K562 (cell line): ENCODE results near the gene GPER1. TPM values are rescaled to one million over a fixed set of nuclear protein-coding genes. Genes with fewer than 3 reads are reported as not detected.

Experiments
- BRD9 ChIP-seq: fragments of 450-650 bp; IDR thresholded peaks from 2 replicates; pipeline ENCODE4 v1.6.1; 2018; ENCODE audit warnings: low read depth; ENCODE audit not compliant: partially characterized antibody
- CHD7 ChIP-seq: fragments of 200-600 bp; sonication (generic); IDR thresholded peaks from one replicate; pipeline ENCODE4 v1.6.1; 2012; ENCODE audit warnings: mild to moderate bottlenecking, low read depth, low read length, inconsistent platforms
- ZNF511 ChIP-seq: sonication (generic); formaldehyde crosslinking; IDR thresholded peaks from 2 replicates; pipeline ENCODE4 v1.8.0; 2022; ENCODE audit warnings: mild to moderate bottlenecking, missing genetic modification reagents
- polyA plus RNA-seq, 8 experiments: library from polyadenylated mRNA; depleted of rRNA in 4 of 8; stranded (reverse) in 5 of 8; unstranded in 3 of 8; fragments of >200 nt; fragmentation: Nextera tagmentation in 2 of 8; fragmentation: Illumina TruSeq in 1 of 8; extraction: Ambion mirVana in 2 of 8; extraction: Trizol in 1 of 8; gene quantifications; 2 replicates each; pipeline versions ENCODE4 v1.2.1 to v1.2.3, GENCODE V29; 2011 to 2014; ENCODE audit warnings: inconsistent platforms in 1 of 8, missing spikeins in 1 of 8
- total RNA-seq, 7 experiments: library from RNA; depleted of rRNA in 6 of 7; stranded (reverse); fragments of >200 nt in 6 of 7; fragmentation: Illumina TruSeq in 2 of 7; extraction: Trizol in 2 of 7; gene quantifications; 2 replicates each; pipeline versions ENCODE4 v1.2.1 to v1.2.3, GENCODE V29; 2011 to 2021; ENCODE audit warnings: low replicate concordance in 1 of 7

The GPER1 gene
- total and polyA plus RNA-seq, 9 of the 15 experiments (the other 6 are each of a cell fraction or from before 2014, with no cell fraction given) = 0.04 to 0.09 (median 0.08) TPM; not detected in 6

- no peak for TF ChIP-seq CHD7
- TF ChIP-seq BRD9 = no peak
- no peak for TF ChIP-seq ZNF511 (CRISPR knock-in tag)
These were observed 19.9 kb upstream of the GPER1 start (continued) for GRCh38 chr7:1068013-1068412.
